NCI-H748 treated with DMSO at 0.1 percent for 48 hours (cell line): ENCODE data around the gene DENND6B.

Source experiments
- DNase-seq: peaks from one replicate; lab custom pipeline; 2025; lab: John Stamatoyannopoulos, UW

DENND6B gene

DNA sequence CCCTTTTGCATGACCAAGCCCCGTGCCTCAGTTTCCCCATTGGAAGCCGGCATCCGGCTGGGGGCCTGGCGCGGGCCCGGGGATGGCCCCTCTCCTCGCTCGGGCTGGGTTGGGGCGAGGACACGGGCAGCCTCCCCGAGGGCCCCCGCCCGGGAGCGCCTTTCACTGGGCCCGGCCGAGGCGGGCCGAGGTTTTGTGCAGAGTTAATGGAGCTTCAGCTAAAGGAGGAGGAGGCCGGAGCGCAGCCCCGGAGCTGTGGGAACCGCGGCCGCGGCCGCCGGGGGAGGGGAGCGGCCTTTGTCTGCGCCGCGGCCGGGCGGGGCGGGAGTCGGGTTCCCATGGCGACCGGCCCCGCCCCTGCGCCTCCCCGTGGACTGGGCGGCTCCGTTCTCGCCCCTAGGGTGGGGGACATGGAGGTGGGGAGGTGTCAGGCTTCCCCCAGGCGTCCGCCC, 55.3 kb downstream of the DENND6B start:
- peak; percentile 76 for DNase-seq

- no peak for DNase-seq
Observed at GRCh38 chr22:50270666-50271394, 56.0 kb downstream of the DENND6B start.

DNA sequence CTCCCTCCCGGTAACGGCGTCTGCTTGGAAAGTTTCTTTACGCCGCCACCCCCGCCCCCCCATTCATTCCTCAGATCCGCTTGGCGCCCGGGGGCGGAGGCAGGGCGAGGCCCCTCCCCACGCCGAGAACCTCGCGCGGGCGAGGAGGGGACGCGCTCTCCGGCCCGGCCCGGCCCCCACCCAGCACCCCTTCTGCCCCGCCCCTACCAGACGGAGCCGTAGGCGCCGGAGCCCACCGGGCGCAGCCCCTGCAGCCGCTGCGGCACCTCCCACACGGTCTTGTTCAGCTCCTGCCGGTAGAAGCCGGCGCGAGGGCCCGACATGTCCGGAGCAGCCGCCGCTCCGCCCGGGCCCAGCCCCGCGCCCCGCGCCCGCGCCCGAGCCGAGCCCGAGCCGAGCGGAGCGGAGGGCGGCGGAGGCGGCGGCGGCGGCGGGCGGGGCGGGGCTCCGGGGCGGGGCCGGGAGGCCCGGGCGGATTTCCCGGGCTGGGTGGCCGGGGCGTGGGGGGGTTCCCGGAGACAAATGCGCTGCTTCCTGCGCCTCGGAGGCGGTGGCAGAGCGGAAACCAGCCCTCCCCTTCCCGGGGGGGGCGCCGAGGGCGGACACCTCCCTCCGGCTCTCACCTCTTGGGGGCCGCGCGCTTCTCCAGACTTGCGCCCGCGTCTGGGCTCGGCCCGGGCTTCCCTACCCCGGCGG, 56.7 kb downstream of the DENND6B start, which contains the start of gene MAPK11:
Gene MAPK11, minus strand, starts transcription at position 411 of the 696 bp plus-strand sequence. Its CDS starts 88 bp downstream, at position 323.
- DNase-seq: peak; percentile 10

- DNase-seq: no peak
Observed at GRCh38 chr22:50269573-50269969, 57.2 kb downstream of the DENND6B start.

DNA sequence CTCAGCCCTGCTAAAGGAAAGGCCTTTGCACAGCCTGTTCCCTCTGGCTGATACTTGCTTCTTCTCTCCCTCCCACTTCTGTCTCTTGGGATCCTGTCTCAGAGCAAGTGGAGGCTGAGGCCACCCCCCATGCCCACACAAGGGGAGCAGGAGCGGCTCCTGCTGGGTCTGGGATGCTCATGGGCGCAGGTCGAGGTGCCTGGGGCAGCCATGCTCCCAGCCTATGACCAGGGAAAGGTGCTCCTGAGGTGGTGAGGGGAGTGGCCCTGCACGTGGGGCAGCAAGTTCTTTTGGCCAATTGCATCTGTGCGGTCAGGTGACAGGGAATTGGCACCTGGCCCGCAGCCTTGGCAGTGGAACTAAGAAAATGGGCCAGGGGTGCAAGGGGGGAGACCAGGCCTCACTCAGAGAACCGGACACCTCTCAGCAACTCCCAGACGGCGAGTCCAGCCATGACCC, 58.1 kb downstream of the DENND6B start:
- no peak for DNase-seq

DNA sequence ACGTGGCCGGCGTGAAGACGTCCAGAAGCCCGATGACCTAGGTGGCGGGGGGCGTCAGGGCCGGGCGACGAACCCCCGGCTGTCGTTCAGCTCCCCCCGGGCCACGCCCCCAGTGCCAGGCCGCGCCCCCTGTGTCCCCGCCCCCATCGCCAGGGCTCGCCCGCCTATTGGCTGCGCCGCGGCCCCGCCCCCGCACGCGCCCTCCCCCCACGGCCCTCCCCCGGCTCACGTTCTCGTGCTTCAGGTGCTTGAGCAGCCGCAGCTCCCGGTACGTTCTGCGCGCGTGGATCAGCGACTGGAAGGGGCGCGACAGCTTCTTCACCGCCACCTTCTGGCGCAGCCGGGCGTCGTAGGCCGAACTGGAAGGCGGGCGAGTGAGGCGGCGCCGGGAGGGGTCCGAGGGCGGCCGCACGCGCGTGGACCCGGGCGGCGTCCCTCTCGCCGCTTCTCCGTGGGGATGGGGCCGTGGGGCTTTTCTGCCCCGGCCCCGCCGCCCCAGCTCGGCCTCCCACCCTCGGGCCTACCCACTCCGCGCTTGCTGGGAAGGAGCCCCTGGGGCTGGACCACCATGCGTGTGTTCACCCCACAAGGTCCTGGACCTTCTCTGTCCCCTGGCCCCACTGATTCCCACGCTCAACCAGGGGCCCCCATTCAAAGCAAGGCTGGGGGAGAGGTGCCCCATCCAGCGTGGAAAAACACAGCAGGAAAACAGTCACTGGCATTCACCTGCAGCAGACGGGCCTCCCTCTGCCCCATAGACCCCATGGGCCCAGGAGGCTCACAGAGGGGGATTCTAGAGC, 59.0 kb downstream of the DENND6B start:
- no peak for DNase-seq

- DNase-seq: no peak
Observed at GRCh38 chr22:50266994-50267393, 59.8 kb downstream of the DENND6B start.

- no peak for DNase-seq
Observed at GRCh38 chr22:50264946-50265669, 61.7 kb downstream of the DENND6B start.

GRCh38 chr22:50264104-50264745, 62.6 kb downstream of the DENND6B start:
- DNase-seq: no peak

DNA sequence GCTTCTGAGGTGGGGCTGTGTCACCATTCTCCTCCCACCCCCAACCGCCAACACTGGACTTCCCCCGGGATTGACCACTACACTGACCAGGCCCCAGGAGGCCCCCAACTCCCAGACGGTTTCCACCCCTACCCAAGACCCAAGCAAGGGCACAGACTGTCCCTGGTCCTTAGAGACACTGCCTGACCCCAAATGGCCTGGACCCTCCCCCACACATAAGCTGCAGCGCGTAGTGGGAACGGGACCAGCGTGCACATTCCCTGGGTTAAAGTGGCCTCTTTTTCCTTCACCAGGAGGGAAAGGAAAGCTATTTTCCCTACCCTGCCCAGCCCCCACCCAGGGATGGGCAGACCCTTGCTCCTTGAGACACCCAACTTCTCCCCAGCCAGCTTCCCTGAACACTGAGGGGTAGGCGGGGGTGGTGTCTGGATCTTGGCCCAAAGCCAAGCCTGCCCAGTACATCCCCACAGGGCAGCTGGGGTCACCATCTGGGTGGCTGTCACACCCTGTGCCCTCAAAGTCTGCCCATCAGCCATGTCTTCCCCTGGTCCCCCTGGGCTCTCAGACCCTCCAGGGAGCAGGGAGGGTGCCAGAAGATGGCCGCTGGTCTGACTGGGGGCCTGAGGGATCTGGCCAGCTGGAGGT, 63.7 kb downstream of the DENND6B start:
- no peak for DNase-seq

- no peak for DNase-seq
Observed at GRCh38 chr22:50262460-50262911, 64.3 kb downstream of the DENND6B start.

GRCh38 chr22:50261615-50262459, 65.0 kb downstream of the DENND6B start, which contains the start of gene MAPK12:
TSS of gene MAPK12 (minus strand) at chr22:50261683. CDS start at chr22:50261509, 174 bp downstream.
- no peak for DNase-seq

GRCh38 chr22:50260801-50261614, 65.8 kb downstream of the DENND6B start:
- peak; percentile 19 for DNase-seq

DNA sequence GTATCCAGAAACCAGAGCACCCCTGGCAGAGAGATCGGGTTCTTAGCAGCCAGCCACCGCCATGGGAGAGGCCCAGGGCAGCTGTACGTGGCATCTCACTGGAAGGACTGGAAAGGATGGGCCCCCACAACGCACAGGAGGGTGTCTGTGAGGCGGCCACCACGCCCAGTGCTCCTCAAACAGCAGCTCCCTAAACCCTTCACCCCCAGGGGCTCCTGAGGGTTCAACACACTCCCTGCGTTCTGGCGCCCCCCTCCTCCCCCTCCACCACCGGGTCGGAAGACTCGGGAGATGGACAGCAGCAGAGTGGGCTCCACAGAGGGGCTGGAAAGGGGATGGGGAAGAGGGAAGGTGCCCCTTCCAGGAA, 66.4 kb downstream of the DENND6B start:
- DNase-seq: no peak

DNA sequence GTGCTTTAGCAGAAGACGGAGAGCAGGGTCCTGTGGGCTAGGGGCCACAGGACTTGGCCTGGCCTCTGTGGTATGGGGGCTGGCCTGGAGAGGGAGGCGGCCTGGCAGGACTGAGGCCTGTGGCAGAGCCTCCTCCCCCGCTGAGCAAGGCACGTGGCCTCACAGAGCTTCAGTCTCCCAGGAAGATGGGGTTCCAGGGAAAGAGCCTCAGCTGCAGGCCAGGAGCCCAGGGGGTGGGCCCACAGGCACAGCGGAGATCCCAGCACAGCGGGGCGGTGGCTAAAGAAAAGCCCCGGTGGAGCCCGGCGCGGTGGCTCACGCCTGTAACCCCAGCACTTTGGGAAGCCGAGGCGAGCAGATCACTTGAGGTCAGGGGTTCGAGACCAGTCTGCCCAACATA, 67.5 kb downstream of the DENND6B start:
- no peak for DNase-seq
